Adrenal gland (tissue), 12 donors: ENCODE measurements around the gene FBXO21. TPM values are rescaled to one million over a fixed set of nuclear protein-coding genes. Genes with fewer than 3 reads are reported as not detected.

ENCODE experiments used
- DNase-seq, 7 donors: peaks; one replicate each; pipeline ENCODE4 v3.0.0-alpha.2; 2019 to 2020
- H3K27ac ChIP-seq, 5 donors: fragments of 200-600 bp; sonication (generic) in 4 of 5; 1 replicate in 3 of 5; 2 replicates in 2 of 5; pipeline versions ENCODE4 v1.5.1 to v1.8.0; 2016 to 2020; ENCODE audit warnings: mild to moderate bottlenecking in 1 of 5
- H3K27me3 ChIP-seq: fragments of 200-600 bp; 2 replicates; pipeline ENCODE4 v1.8.0; 2021
- H3K36me3 ChIP-seq, 2 donors: fragments of 200-600 bp; replicated peaks in 1 of 2; 1 replicate in 1 of 2; 2 replicates in 1 of 2; pipeline versions ENCODE4 v1.5.1 to v1.8.0; 2018 to 2022
- H3K4me1 ChIP-seq, 2 donors: fragments of 200-600 bp; replicated peaks in 1 of 2; 1 replicate in 1 of 2; 2 replicates in 1 of 2; pipeline versions ENCODE4 v1.5.1 to v1.8.0; 2018 to 2021
- H3K4me3 ChIP-seq, 4 donors: fragments of 200-600 bp; sonication (generic) in 3 of 4; one replicate each; pipeline ENCODE4 v1.5.1; 2016 to 2018
- H3K9me3 ChIP-seq, 3 donors: fragments of 200-600 bp; sonication (generic) in 1 of 3; replicated peaks in 1 of 3; 1 replicate in 2 of 3; 2 replicates in 1 of 3; pipeline versions ENCODE4 v1.5.1 to v1.8.0; 2016 to 2021
- CTCF ChIP-seq, 6 experiments: fragments of 450-650 bp in 4 of 6; fragments of 200-600 bp in 2 of 6; sonication (generic) in 1 of 6; IDR thresholded peaks; 1 replicate in 5 of 6; 2 replicates in 1 of 6; pipeline versions ENCODE4 v1.5.1 to v1.8.0; 2016 to 2021; ENCODE audit warnings: antibody characterized with exemption in 6 of 6, mild to moderate bottlenecking in 2 of 6, moderate library complexity in 1 of 6
- POLR2A ChIP-seq, 2 donors: fragments of 450-650 bp; IDR thresholded peaks; one replicate each; pipeline ENCODE4 v1.6.1; 2017; ENCODE audit warnings: antibody characterized with exemption in 2 of 2, mild to moderate bottlenecking in 2 of 2, moderate library complexity in 1 of 2
- WGBS, 4 donors: extraction: QIAGEN DNeasy Blood & Tissue Kit in 2 of 4; methylation state at CpG; one replicate each; pipeline versions ENCODE4 v1.1.5 to v1.1.7; 2013 to 2017; 5-methylcytosine and 5-hydroxymethylcytosine counted together
- intact Hi-C, 2 donors: fragments of 100-400 bp; cut with DNase I; formaldehyde crosslinking; loops; one replicate each; pipeline versions ENCODE4 v1.14.1 to v1.15.0; 2022 to 2023
- polyA plus RNA-seq, 3 donors: library from polyadenylated mRNA; stranded (reverse); fragments of 200-250 nt in 2 of 3; fragments of 350-450 nt in 1 of 3; fragmentation: Illumina TruSeq in 1 of 3; extraction: RNeasy Lipid Tissue Mini Kit (QIAGEN cat#74804) in 1 of 3; gene quantifications; one replicate each; pipeline ENCODE4 v1.2.3, GENCODE V29; 2013 to 2014
- total RNA-seq, 9 donors: library from RNA; depleted of rRNA in 4 of 9; stranded (reverse); fragments of >200 nt in 4 of 9; fragments of 120-200 nt in 1 of 9; fragmentation: NEBNext Ultra II Directional in 1 of 9; extraction: Animal tissue kit (Norgen Biotek cat#: 25700) in 1 of 9; gene quantifications; one replicate each; pipeline versions ENCODE4 v1.1.0 to v1.2.4, GENCODE V29; 2013 to 2023
- donor health status: healthy with polysubstance abuse.
- donor health status: Bipolar disorder and iron deficiency.
- donor health status: DM: yes; HTN: yes; CAD: no.
- donor health status: DM: no; HTN: no; CAD: no.
- donor health status: DM: no; HTN: no; CAD: no.
- donor health status: DM: yes; HTN: yes; CAD: no.

FBXO21 gene
- total and polyA plus RNA-seq, 12 donors: 22.8 to 309 (median 103) TPM

- 67 to 87% (median 78%) methylated on average over 16 to 18 of the region's 18 CpGs for WGBS, 4 donors
- no peak for TF ChIP-seq CTCF (IDR thresholded peaks at IDR 0.05)
- TF ChIP-seq POLR2A (IDR thresholded peaks at IDR 0.05): no peak
- Histone ChIP-seq H3K4me1 (peaks cover 12 to 24% of the 10 kb centered on the region in 2 donors), H3K27me3 (no peaks in the 10 kb centered on the region), H3K36me3 (no peaks in the 10 kb centered on the region), H3K9me3 (no peaks in the 10 kb centered on the region), H3K4me3 (no peak overlapping the region), H3K27ac (no peak overlapping the region)
- no peak for DNase-seq
- intact Hi-C loops: no loop called here
These were observed 71.3 kb downstream of the FBXO21 start for GRCh38 chr12:117118838-117119591.

- Histone ChIP-seq H3K9me3 (no peaks in the 10 kb centered on the region), H3K4me1 (peaks cover 5 to 14% of the 10 kb centered on the region in 2 donors), H3K27me3 (no peaks in the 10 kb centered on the region), H3K4me3 (no peak overlapping the region), H3K27ac (no peak overlapping the region), H3K36me3 (no peaks in the 10 kb centered on the region)
- TF ChIP-seq CTCF (IDR thresholded peaks at IDR 0.05) (no peak), POLR2A (IDR thresholded peaks at IDR 0.05) (no peak)
- 41 to 57% (median 54%) methylated on average over 10 of the region's 10 CpGs for WGBS, 4 donors
- DNase-seq: peak in 2 of 7 donors; percentile 35 to 39
- intact Hi-C loops: no loop called here
These were observed 75.5 kb downstream of the FBXO21 start for GRCh38 chr12:117114784-117115183.

- no peaks in the 10 kb centered on the region for H3K9me3 ChIP-seq
- TF ChIP-seq CTCF (IDR thresholded peaks at IDR 0.05): no peak
- no peak for TF ChIP-seq POLR2A (IDR thresholded peaks at IDR 0.05)
- no peak overlapping the region for H3K4me3 ChIP-seq
- no peak overlapping the region for H3K27ac ChIP-seq
- no peaks in the 10 kb centered on the region for H3K36me3 ChIP-seq
- intact Hi-C loops: no loop called here
- no peak for DNase-seq
- no peaks in the 10 kb centered on the region for H3K27me3 ChIP-seq
- 93 to 96% (median 96%) methylated on average over 7 to 9 of the region's 9 CpGs for WGBS, 4 donors
- H3K4me1 ChIP-seq: peaks cover 3 to 5% of the 10 kb centered on the region in 2 donors
These were observed 77.0 kb downstream of the FBXO21 start for GRCh38 chr12:117113231-117113630.

GRCh38 chr12:117111821-117112595 lies 78.3 kb downstream of the FBXO21 start:
- Histone ChIP-seq H3K4me1 (no peaks in the 10 kb centered on the region), H3K27me3 (no peaks in the 10 kb centered on the region), H3K36me3 (no peaks in the 10 kb centered on the region), H3K27ac (no peak overlapping the region), H3K4me3 (no peak overlapping the region), H3K9me3 (no peaks in the 10 kb centered on the region)
- no peak for TF ChIP-seq POLR2A (IDR thresholded peaks at IDR 0.05)
- TF ChIP-seq CTCF (IDR thresholded peaks at IDR 0.05): no peak
- 63 to 82% (median 79%) methylated on average over 11 to 15 of the region's 15 CpGs for WGBS, 4 donors
- intact Hi-C loops: no loop called here
- no peak for DNase-seq
